Hematopoietic multipotent progenitor cell treated with erythropoietin and hydrocortisone succinate and interleukin-3 and kit ligand, for 17 days (in vitro differentiated cells): ENCODE measurements around the gene ASTN2.

Experiments
- DNase-seq: peaks from one replicate; pipeline ENCODE4 v3.0.0-alpha.2; 2015; ENCODE audit warnings: low spot score

ASTN2 gene

GRCh38 chr9:117413346-117414219 is 1.3 kb downstream of the ASTN2 start:
- DNase-seq, result no peak

GRCh38 chr9:117412841-117413240 is 2.0 kb downstream of the ASTN2 start:
- DNase-seq, result no peak

DNA sequence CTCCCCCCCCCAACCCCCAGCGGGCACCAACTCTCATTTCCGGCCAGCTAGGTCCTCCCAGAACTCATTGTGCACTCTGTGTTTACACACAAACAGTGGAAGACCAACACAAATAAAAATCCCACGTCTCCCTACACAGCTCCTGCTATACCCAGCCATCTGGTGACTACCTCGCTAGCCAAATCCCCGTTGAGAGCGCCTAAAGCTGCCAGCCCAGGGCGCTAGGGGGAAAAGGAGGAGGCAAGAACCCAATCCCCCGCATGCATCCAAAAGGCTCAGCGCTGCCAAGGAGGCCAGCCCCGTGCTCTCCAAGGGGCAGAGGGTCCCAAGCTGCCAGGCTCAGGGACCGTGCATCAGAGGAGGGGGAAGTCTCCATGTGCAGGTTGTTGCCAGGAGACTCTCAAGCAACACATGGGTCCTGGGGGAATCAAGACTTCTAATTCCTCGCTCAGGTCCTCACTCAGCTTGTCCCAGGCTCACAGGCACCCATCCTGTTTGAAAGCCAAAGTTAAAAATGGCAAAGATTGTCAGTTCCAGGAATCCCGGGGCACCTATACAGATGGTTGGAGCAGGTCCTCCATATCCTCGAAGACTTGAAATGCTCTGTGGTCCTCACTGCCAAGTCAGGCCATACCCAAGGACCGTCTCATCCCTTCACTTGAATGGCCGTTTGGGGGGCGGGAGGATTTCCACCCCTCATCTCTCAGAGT is 2.7 kb downstream of the ASTN2 start:
- no peak for DNase-seq

DNA sequence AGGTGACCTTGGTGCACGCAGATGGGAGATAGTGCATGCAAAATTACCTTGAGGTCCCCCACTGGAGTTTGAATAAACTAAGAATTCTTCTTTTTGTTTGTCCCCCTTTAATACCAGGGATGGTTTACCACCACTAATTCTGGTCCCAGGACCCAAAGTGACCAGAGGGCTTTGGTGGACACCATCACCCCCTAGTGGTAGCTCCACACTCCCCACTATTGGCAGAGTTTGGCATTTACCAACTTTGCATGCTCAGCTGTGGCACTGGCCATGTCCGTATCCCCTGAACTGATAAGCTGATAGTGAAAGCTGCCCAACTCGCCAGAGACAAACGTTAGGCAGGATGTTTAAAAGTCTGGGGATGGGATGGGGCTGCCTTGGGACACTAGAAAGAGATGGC is 3.3 kb downstream of the ASTN2 start:
- no peak for DNase-seq

DNA sequence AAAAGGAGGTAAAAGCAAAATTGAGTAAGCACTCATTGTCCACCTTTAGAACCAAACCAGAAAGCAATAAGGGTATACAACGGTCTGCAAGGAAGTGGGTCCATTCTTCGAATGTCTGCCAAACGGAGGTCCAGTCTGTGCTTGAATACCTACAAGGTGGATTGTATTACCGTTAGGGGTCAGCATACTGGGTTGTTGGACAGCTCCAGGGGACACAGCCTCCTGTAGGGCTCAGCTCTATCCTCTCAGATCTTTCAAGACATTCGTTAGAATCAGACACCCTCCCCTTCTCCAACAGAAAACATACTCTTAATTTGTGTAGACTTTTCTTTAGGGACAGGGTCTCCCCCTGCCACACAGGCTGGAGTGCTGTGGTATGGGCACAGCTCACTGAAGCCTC is 5.5 kb downstream of the ASTN2 start:
- no peak for DNase-seq

DNA sequence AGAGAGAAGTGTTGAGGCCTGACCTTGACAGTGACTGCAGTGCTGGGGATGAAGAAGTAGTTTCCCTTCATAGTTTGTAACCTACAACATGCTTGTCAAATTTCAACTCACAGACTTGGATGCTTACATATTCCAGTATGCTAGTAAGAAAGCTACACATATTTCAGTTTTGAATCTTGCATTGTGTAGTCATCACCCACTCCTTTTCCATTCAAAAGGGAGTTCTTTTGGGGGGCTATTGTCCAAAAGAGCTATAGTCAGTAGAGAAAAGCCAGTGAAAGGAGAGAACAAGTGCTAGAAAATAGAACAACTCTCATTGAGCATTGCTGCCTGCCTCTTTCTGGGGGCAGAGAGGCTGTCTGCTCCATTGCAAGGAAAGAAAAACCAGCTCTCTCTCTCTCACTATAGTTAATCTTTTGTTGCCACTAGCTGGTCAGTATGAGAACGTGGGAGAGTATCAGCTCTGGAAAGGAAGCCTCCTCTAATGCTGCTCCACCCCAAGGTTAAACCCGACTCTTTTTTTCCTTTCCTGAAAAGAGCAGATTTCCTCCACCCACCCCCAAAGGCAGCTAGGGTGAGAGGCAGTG is 7.3 kb downstream of the ASTN2 start:
- DNase-seq, result no peak

GRCh38 chr9:117405950-117406705 is 8.7 kb downstream of the ASTN2 start:
- DNase-seq, result no peak

DNA sequence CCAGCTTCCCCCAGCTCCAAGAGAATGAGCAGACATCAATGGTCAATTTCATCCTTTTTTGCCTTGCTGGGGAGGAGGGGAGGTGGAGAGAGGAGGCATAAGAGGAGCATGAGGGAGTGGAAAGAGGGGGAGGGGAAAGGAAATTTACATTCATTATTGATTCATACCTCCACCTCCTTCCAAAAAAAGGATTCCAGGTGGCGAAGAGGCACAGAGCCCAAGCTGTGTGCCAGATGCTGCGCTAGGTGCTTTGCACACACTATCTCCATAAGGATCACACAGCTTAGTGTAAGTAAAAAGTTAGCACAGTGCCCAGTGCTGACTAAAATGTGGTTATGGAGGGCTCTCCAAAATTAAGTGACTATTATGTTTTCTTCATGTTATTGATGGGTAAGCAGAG is 11.0 kb downstream of the ASTN2 start:
- DNase-seq, result no peak

GRCh38 chr9:117403403-117403811 is 11.4 kb downstream of the ASTN2 start:
- no peak for DNase-seq

DNA sequence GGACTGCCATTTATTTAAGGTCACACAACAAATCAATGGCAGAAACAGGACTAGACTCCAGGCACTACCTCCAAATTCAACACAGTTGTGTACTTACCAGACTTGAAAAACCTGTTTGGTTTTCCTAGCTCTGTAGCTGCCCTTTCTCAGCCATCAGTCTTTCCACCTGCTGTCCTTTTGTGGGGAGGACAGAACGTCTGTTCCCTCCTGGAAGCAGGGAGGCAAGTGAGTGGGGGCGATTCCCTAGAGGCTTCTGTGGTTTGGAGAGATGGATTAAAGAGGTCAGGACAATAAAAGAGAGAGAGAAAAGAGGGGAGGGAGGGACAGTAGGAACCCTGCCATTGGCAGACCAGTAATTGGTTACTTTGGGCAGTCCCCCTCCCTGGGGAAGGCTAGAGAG is 14.7 kb downstream of the ASTN2 start:
- DNase-seq, result no peak

DNA sequence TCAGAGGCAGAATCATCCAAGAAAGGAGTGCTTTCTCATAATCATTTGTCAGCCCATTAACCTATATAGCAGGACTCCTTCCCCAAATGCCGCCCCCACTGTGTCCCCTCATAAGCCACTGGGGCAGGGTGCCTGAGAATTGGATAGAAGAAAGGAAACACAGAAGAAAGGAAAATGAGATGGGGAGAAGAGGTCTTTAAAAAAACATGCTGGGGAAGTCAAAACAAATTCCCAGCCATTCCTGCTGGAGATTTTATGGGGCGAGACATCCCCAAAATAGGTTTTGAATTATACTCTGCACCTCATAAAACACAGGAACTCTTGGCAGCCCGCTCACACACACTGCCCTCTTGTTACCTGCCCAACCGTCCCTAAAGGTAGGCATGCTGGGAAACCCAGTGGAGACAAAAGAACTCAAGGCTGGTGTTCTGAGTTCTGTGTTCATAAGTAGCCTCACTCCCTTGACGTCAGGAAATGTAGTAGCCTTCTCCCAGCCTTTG is 19.7 kb downstream of the ASTN2 start:
- no peak for DNase-seq

- DNase-seq, result no peak
These were observed 20.2 kb downstream of the ASTN2 start for GRCh38 chr9:117394655-117395054.

GRCh38 chr9:117392992-117393391 is 21.9 kb downstream of the ASTN2 start:
- no peak for DNase-seq

DNA sequence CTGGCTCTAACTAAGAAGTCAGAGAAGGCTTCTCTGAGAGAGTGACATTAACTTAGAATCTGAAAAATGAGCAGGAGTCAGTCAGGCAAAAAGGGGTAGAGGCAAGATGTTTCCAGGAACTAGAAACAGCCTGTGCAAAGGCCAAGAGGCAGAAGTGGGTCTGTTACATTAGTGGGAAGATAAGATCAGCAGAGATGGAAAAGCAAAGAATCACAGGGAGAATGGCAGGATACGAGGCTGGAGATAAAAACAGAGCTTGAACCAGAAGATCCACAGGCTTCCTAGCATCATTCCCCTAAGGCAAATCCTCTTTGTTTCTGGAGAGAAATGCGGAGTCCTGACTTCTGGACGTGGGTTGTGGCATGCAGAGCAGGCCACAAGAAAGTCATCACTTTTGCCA is 27.4 kb downstream of the ASTN2 start:
- no peak for DNase-seq

GRCh38 chr9:117379341-117379740 is 35.5 kb downstream of the ASTN2 start:
- no peak for DNase-seq

- no peak for DNase-seq
These were observed 37.8 kb downstream of the ASTN2 start for GRCh38 chr9:117377046-117377445.

GRCh38 chr9:117375956-117376355 is 38.9 kb downstream of the ASTN2 start:
- DNase-seq, result no peak

- DNase-seq, result no peak
These were observed 40.7 kb downstream of the ASTN2 start for GRCh38 chr9:117374076-117374725.

GRCh38 chr9:117368684-117369230 is 46.1 kb downstream of the ASTN2 start:
- no peak for DNase-seq

DNA sequence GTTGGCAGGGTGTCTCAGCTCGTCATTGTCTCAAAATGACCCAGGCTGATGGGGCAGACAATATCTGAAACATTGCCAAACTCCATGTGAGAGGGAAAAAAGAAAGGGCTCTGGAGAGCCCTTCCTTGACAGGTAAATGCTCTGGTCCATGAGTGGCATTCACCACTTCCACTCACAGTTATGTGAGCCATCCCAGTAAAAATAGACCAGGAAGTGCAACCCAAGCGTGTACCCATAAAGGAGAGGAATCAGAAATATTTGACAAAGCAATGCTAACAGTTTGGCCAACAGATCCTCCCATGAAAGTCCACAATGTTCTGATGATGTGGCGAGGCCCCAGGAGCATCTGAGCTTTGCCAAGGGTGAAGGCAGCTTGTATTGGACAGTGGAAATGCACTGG is 49.4 kb downstream of the ASTN2 start:
- no peak for DNase-seq

- DNase-seq, result no peak
These were observed 51.9 kb downstream of the ASTN2 start for GRCh38 chr9:117363006-117363405.
